Right atrium auricular region (tissue), 2 donors: Measurements from ENCODE around the gene STK32B. TPM values are rescaled to one million over a fixed set of nuclear protein-coding genes. Genes with fewer than 3 reads are reported as not detected.
"Not testable (repeated sequence)": the region's sequence is repeated elsewhere in the genome, so short reads cannot be mapped to it uniquely, and the experiment has no call there.

Source experiments
- DNase-seq: peaks from one replicate; pipeline ENCODE4 v3.0.0-alpha.2; 2019; ENCODE audit warnings: low spot score
- H3K27ac ChIP-seq, 2 donors: fragments of 200-600 bp; sonication (generic); 1 replicate in 1 of 2; 2 replicates in 1 of 2; pipeline ENCODE4 v1.5.1; 2016 to 2019
- H3K27me3 ChIP-seq, 2 donors: fragments of 200-600 bp; sonication (generic); one replicate each; pipeline versions ENCODE4 v1.5.1 to v1.6.0; 2017 to 2019
- H3K36me3 ChIP-seq: fragments of 200-600 bp; sonication (generic); one replicate; pipeline ENCODE4 v1.5.1; 2016
- H3K4me1 ChIP-seq, 2 donors: fragments of 200-600 bp; sonication (generic); one replicate each; pipeline versions ENCODE4 v1.5.1 to v1.6.0; 2017 to 2019
- H3K4me3 ChIP-seq, 2 donors: fragments of 200-600 bp; sonication (generic); 1 replicate in 1 of 2; 2 replicates in 1 of 2; pipeline ENCODE4 v1.5.1; 2017 to 2019; ENCODE audit warnings: mild to moderate bottlenecking in 1 of 2, moderate library complexity in 1 of 2
- H3K9me3 ChIP-seq, 2 donors: fragments of 200-600 bp; sonication (generic); one replicate each; pipeline ENCODE4 v1.5.1; 2019
- total RNA-seq, 2 donors: library from RNA; depleted of rRNA; stranded (reverse); fragments of >200 nt; gene quantifications; one replicate each; pipeline ENCODE4 v1.1.0, GENCODE V29; 2016
- TF ChIP-seq, protein P1 (sequence below), 2 donors: fragments of 200-600 bp; sonication (generic); IDR thresholded peaks; one replicate each; pipeline ENCODE4 v1.5.1; 2019; ENCODE audit warnings: antibody characterized with exemption in 2 of 2

STK32B gene
- total RNA-seq, 2 donors from 2014 or later = 0.31 to 0.59 TPM

DNA sequence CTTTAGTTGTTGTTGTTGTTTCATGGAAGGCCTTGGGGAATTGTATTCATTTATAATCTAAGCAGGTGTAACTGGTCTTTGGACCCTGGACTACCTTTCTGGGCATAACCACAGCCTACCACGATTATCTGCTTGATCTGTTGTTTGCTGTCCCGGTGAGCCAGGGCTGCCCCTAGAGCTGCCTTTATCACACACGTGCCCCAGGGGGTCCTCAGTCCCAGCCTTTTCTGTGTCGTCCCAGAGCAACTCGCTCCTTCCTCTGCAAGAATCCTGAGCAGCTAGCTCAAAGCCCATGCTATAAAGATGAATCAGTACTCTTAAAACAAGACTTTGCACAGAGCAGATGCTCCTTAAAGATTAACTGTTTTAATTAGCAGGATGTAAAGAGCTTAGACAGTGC lies 383.9 kb downstream of the STK32B start:
- Histone ChIP-seq H3K4me1 (no peaks in the 10 kb centered on the region), H3K4me3 (no peak overlapping the region), H3K36me3 (no peaks in the 10 kb centered on the region), H3K9me3 (no peaks in the 10 kb centered on the region), H3K27me3 (no peaks in the 10 kb centered on the region), H3K27ac (no peak overlapping the region)
- TF ChIP-seq, protein P1, sequence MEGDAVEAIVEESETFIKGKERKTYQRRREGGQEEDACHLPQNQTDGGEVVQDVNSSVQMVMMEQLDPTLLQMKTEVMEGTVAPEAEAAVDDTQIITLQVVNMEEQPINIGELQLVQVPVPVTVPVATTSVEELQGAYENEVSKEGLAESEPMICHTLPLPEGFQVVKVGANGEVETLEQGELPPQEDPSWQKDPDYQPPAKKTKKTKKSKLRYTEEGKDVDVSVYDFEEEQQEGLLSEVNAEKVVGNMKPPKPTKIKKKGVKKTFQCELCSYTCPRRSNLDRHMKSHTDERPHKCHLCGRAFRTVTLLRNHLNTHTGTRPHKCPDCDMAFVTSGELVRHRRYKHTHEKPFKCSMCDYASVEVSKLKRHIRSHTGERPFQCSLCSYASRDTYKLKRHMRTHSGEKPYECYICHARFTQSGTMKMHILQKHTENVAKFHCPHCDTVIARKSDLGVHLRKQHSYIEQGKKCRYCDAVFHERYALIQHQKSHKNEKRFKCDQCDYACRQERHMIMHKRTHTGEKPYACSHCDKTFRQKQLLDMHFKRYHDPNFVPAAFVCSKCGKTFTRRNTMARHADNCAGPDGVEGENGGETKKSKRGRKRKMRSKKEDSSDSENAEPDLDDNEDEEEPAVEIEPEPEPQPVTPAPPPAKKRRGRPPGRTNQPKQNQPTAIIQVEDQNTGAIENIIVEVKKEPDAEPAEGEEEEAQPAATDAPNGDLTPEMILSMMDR (IDR thresholded peaks at IDR 0.05) = no peak
- DNase-seq = no peak

DNA sequence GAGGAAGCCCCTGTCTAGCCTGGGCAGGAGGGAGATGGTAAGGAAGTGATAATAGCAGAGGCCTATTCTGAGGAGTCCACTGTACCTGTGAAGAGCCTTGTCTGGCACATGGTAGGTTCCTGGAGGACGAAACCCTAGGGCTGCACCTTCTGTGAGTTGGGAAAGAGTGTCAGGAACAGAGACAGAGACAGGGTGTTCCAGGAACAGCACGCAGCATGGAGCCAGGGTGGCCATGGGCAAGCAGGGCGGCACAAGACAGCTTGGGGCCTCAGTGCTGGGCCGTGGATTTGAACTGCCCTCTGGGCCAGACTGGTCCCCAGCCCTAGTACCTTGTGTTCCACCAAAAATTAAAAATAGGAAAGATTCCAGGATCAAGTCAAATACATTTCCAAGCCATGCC lies 384.5 kb downstream of the STK32B start:
- H3K36me3 ChIP-seq = no peaks in the 10 kb centered on the region
- TF ChIP-seq, protein P1 (IDR thresholded peaks at IDR 0.05) = no peak
- DNase-seq = no peak
- no peaks in the 10 kb centered on the region for H3K4me1 ChIP-seq
- H3K9me3 ChIP-seq = no peaks in the 10 kb centered on the region
- no peak overlapping the region for H3K4me3 ChIP-seq
- no peaks in the 10 kb centered on the region for H3K27me3 ChIP-seq
- no peak overlapping the region for H3K27ac ChIP-seq

DNA sequence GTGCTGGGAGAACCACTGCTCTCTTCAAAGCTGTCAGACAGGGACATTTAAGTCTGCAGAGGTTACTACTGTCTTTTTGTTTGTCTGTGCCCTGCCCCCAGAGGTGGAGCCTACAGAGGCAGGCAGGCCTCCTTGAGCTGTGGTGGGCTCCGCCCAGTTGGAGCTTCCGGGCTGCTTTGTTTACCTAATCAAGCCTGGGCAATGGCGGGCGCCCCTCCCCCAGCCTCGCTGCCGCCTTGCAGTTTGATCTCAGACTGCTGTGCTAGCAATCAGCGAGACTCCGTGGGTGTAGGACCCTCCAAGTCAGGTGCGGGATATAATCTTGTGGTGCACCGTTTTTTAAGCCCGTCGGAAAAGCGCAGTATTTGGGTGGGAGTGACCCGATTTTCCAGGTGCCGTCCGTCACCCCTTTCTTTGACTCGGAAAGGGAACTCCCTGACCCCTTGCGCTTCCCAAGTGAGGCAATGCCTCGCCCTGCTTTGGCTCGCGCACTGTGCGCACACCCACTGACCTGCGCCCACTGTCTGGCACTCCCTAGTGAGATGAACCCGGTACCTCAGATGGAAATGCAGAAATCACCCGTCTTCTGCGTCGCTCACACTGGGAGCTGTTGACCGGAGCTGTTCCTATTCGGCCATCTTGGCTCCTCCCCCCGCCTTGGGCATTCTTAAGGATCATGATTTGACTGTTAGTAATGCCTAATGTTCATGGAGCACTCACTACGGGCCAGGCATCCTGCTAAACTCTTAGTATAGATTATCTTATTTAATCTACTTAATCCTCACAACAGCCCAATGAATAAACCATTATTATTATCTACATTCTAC lies 392.9 kb downstream of the STK32B start:
- H3K27ac ChIP-seq, H3K4me1 ChIP-seq, H3K9me3 ChIP-seq, H3K4me3 ChIP-seq, H3K27me3 ChIP-seq, H3K36me3 ChIP-seq, DNase-seq: not testable (repeated sequence)

DNA sequence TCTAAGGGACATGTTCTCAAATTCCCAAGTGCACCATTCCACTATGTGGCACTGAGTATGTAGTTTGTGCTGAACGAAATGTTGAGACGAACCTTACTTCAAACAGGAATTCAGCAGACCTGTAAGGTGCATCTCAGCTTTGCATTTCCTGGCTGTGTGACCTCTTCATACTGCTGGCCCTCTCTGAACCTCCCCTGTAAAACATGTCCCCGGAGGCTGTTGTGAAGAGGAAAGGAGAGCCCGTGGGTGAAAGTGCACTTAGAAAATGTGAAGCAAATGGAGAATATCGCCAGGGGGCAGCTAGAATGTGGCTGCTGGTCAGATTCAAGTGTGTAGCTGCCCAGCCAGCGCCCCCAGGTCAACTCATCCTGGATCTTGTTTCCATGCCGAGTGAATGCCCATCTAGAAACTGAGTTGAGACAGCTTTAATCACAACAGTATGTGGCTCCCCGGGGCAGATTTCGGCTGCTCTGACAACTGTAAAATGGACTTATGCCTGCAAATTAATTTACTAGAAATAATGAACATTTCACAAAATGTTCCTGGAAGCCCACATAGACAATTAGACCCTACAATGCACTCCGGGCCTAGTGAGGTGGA lies 393.7 kb downstream of the STK32B start:
- Histone ChIP-seq H3K27me3 (no peaks in the 10 kb centered on the region), H3K4me3 (no peak overlapping the region), H3K9me3 (no peaks in the 10 kb centered on the region), H3K4me1 (no peaks in the 10 kb centered on the region), H3K36me3 (no peaks in the 10 kb centered on the region), H3K27ac (no peak overlapping the region)
- peak; percentile 23 for DNase-seq
- TF ChIP-seq, protein P1 (IDR thresholded peaks at IDR 0.05) = no peak

DNA sequence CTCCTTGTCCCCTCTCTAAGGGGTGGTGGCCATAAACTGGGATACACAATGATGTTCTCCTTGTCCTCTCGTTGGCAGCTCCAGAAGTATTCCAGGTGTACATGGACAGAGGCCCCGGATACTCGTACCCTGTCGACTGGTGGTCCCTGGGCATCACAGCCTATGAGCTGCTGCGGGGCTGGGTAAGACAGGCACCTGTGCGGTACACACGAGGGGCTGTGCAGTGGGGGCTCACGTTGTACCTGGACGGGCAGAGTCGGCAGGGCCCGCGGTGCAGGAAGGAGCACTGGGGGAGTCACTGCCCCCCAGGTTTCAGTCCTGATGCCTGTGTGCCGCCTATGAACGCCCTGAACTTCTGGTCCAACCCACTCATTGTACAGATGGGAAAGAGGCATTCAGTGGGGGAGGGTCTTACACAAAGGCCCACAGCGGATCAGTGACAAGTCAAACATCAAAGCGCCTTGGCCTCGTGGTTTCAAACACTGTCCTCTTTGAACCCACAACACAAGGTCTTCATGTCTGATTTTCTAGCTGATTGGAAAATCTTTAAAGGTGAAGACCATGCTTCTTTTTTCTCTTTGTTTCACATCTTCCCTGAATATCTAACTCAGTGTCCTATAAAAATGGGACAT lies 395.4 kb downstream of the STK32B start:
- Histone ChIP-seq H3K4me1 (no peaks in the 10 kb centered on the region), H3K27ac (no peak overlapping the region), H3K9me3 (no peaks in the 10 kb centered on the region), H3K36me3 (no peaks in the 10 kb centered on the region), H3K4me3 (no peak overlapping the region), H3K27me3 (no peaks in the 10 kb centered on the region)
- peak; percentile 38 for DNase-seq
- TF ChIP-seq, protein P1 (IDR thresholded peaks at IDR 0.05) = no peak

DNA sequence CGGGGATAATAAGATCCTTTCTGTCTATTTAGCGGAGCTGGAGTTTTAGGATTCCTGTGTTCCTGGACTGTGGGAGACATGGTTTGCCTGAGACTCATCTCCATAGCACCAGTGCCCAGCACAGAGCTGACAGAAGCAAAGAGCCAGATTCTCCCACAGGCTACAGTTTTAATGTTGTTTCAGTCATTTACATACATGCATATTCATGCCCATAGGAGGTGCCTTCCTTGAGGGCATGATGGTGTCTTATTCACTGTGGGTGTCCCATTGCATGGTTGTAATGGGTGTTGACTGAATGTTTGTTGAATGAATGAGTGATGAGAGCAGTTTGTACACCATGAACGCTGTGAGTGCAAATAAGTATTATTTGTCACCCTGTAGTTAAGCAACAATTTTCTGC lies 396.5 kb downstream of the STK32B start:
- no peaks in the 10 kb centered on the region for H3K27me3 ChIP-seq
- no peak overlapping the region for H3K27ac ChIP-seq
- no peak overlapping the region for H3K4me3 ChIP-seq
- TF ChIP-seq, protein P1 (IDR thresholded peaks at IDR 0.05) = no peak
- DNase-seq = peak; percentile 34
- no peaks in the 10 kb centered on the region for H3K4me1 ChIP-seq
- no peaks in the 10 kb centered on the region for H3K9me3 ChIP-seq
- no peaks in the 10 kb centered on the region for H3K36me3 ChIP-seq
